Osteoblast (primary cell): ENCODE results near the gene ATP10A. TPM values are rescaled to one million over a fixed set of nuclear protein-coding genes. Genes with fewer than 3 reads are reported as not detected.

Experiments used
- DNase-seq: peaks from one replicate; pipeline ENCODE4 v3.0.0; 2011; ENCODE audit warnings: low spot score, mixed read lengths; ENCODE audit not compliant: insufficient read length; ENCODE audit errors: missing footprints
- H2AFZ ChIP-seq: 2 replicates; pipeline ENCODE4 v1.6.0; 2011; ENCODE audit warnings: mild to moderate bottlenecking, low read length
- H3K27ac ChIP-seq: 2 replicates; pipeline ENCODE4 v1.5.1; 2011; ENCODE audit warnings: mild to moderate bottlenecking, low read depth, low read length, moderate library complexity
- H3K27me3 ChIP-seq: 2 replicates; pipeline ENCODE4 v1.6.0; 2012; ENCODE audit warnings: mild to moderate bottlenecking, control low read depth, inconsistent platforms, low read length, moderate library complexity; ENCODE audit not compliant: insufficient read depth
- H3K36me3 ChIP-seq: 2 replicates; pipeline ENCODE4 v1.5.1; 2011; ENCODE audit warnings: mild to moderate bottlenecking, low read length, control low read depth, moderate library complexity; ENCODE audit not compliant: insufficient read depth
- H3K4me1 ChIP-seq: 2 replicates; pipeline ENCODE4 v1.5.1; 2011; ENCODE audit warnings: mild to moderate bottlenecking, low read length, control low read depth, moderate library complexity; ENCODE audit not compliant: insufficient read depth
- H3K4me2 ChIP-seq: 2 replicates; pipeline ENCODE4 v1.6.0; 2011; ENCODE audit warnings: mild to moderate bottlenecking, low read length; ENCODE audit not compliant: insufficient read depth
- H3K4me3 ChIP-seq: fragments of 200-600 bp; sonication (generic); 3 replicates; pipeline ENCODE4 v1.5.1; 2012; ENCODE audit warnings: mild to moderate bottlenecking, low read length, inconsistent platforms; ENCODE audit not compliant: insufficient read depth
- H3K79me2 ChIP-seq: 2 replicates; pipeline ENCODE4 v1.6.0; 2012; ENCODE audit warnings: mild to moderate bottlenecking, low read length, control low read depth, inconsistent platforms; ENCODE audit not compliant: insufficient read depth
- H3K9me3 ChIP-seq: 2 replicates; pipeline ENCODE4 v1.5.1; 2011; ENCODE audit warnings: low read depth, low read length, control low read depth
- H4K20me1 ChIP-seq: 2 replicates; pipeline ENCODE4 v1.6.0; 2012; ENCODE audit warnings: mild to moderate bottlenecking, low read length, control low read depth; ENCODE audit not compliant: insufficient read depth
- total RNA-seq: library from RNA; depleted of rRNA; stranded (reverse); fragments of >200 nt; gene quantifications from 2 replicates; pipeline ENCODE4 v1.2.3, GENCODE V29; 2012
- TF ChIP-seq, protein P1 (sequence below): IDR thresholded peaks from 2 replicates; pipeline ENCODE4 v1.5.1; 2011; ENCODE audit warnings: mild to moderate bottlenecking, low read depth, low read length, moderate library complexity; ENCODE audit errors: extremely low read depth

Gene ATP10A
- total RNA-seq, 1 donor: 32.9 TPM

DNA sequence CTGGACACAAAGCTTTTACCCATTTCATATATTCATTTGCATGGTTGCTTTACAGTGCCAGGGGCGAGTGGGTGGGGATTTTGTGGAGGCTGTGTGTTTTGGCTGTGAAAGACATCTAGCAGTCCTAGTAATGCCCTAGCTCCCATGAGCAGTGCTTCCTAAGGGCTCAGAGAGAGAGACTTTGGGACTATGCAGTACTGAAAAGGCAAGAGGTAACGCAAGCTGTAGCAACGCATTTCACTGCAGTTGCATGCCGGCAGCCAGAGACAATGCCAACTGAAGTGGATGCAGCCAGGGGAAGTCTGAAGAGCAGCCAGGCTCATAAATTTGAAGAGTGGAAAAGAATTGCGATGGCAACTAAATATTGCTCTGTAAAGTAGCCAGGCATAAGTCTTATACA lies 27.4 kb upstream of the ATP10A start:
- Histone ChIP-seq H3K79me2 (no peaks in the 10 kb centered on the region), H3K27me3 (no peaks in the 10 kb centered on the region), H2AFZ (peak overlapping the region; percentile 70), H3K36me3 (no peaks in the 10 kb centered on the region), H3K9me3 (no peaks in the 10 kb centered on the region), H3K4me1 (peaks cover 15% of the 10 kb centered on the region), H3K4me3 (no peak overlapping the region), H3K4me2 (peak overlapping the region; percentile 16), H3K27ac (no peak overlapping the region), H4K20me1 (no peaks in the 10 kb centered on the region)
- TF ChIP-seq, protein P1, sequence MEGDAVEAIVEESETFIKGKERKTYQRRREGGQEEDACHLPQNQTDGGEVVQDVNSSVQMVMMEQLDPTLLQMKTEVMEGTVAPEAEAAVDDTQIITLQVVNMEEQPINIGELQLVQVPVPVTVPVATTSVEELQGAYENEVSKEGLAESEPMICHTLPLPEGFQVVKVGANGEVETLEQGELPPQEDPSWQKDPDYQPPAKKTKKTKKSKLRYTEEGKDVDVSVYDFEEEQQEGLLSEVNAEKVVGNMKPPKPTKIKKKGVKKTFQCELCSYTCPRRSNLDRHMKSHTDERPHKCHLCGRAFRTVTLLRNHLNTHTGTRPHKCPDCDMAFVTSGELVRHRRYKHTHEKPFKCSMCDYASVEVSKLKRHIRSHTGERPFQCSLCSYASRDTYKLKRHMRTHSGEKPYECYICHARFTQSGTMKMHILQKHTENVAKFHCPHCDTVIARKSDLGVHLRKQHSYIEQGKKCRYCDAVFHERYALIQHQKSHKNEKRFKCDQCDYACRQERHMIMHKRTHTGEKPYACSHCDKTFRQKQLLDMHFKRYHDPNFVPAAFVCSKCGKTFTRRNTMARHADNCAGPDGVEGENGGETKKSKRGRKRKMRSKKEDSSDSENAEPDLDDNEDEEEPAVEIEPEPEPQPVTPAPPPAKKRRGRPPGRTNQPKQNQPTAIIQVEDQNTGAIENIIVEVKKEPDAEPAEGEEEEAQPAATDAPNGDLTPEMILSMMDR: no peak
- no peak for DNase-seq

DNA sequence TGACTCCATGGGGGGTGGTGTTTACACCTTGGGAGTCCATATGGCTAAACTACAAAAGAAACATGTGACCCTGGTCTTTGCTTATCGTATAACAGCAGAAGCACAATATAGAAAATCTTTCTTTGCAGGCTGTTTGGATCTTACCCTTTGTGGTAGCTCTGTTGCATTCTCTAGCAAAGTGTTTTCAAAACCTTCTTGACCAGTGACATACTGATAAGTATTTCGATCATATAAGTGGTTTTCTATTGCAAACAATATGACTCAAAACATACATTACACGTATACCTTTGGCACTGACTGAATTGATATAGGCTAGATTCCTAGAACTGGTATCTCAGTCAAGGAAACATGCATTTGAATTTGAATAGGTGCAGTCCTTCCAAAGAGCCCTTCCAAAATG lies 24.7 kb upstream of the ATP10A start:
- H3K27me3 ChIP-seq: no peaks in the 10 kb centered on the region
- no peak for DNase-seq
- no peaks in the 10 kb centered on the region for H4K20me1 ChIP-seq
- H3K27ac ChIP-seq: no peak overlapping the region
- H3K4me3 ChIP-seq: no peak overlapping the region
- H3K9me3 ChIP-seq: no peaks in the 10 kb centered on the region
- H3K79me2 ChIP-seq: no peaks in the 10 kb centered on the region
- H2AFZ ChIP-seq: no peak overlapping the region
- no peak overlapping the region for H3K4me2 ChIP-seq
- peaks cover 39% of the 10 kb centered on the region for H3K4me1 ChIP-seq
- TF ChIP-seq, protein P1: no peak
- no peaks in the 10 kb centered on the region for H3K36me3 ChIP-seq

DNA sequence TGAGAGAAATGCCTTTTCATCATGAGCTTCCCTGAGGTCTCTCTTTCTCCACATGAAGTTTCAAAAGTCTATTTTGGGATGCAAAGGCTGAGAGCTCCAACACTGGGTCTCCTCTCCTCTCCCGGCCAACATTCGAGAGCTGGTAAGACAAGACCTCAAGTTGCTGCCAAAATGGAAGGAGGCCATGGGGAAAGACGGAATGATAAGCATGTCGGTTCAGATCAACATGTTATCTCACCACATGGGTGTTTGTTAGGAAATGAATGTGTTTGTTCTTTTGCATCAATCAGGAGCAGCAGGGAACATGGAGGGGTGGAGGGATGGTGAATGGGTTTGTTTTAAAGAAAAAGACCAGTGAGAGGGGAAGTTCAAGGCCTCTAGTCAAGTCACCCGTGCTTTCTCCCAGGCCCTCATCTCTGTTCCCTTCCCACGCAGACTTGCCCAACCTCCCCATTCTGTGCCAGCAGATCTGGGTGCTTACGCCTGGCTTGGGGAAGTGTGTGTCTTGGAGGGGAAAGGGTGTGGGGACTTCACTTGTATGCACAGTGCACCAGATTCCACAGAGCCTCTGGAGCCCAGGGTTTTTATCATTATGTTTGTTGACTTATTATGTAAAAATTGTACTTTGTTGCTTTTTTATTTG lies 23.5 kb upstream of the ATP10A start:
- peaks cover 45% of the 10 kb centered on the region for H3K4me1 ChIP-seq
- H2AFZ ChIP-seq: no peak overlapping the region
- TF ChIP-seq, protein P1: no peak
- no peaks in the 10 kb centered on the region for H3K27me3 ChIP-seq
- H3K36me3 ChIP-seq: no peaks in the 10 kb centered on the region
- H3K79me2 ChIP-seq: no peaks in the 10 kb centered on the region
- H3K9me3 ChIP-seq: no peaks in the 10 kb centered on the region
- H3K4me2 ChIP-seq: no peak overlapping the region
- H3K4me3 ChIP-seq: no peak overlapping the region
- H4K20me1 ChIP-seq: no peaks in the 10 kb centered on the region
- no peak for DNase-seq
- H3K27ac ChIP-seq: no peak overlapping the region

DNA sequence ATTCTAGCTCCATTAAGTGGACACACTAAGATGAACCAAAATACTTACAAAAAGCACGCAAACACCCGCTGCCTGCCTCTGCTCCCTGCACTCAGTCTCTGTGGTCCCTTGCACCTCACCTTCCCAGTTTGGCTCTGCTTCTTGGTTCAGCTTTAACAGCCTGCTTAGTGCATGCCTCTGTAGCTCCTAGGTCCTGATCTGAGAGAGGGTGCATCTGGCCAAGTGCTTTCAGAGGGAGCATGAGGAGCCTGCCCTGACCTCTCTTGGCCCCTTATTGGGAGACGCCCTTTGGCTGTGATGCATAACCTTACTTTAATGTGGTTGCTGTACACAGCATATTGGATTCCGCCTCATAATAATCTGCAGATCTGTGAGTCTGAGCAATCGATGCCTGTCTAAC lies 21.2 kb upstream of the ATP10A start:
- peak overlapping the region; percentile 9 for H3K4me3 ChIP-seq
- no peak for DNase-seq
- H3K27ac ChIP-seq: peak overlapping the region; percentile 95
- no peaks in the 10 kb centered on the region for H3K79me2 ChIP-seq
- H3K9me3 ChIP-seq: no peaks in the 10 kb centered on the region
- peak overlapping the region; percentile 2 for H2AFZ ChIP-seq
- H3K27me3 ChIP-seq: no peaks in the 10 kb centered on the region
- TF ChIP-seq, protein P1: no peak
- no peaks in the 10 kb centered on the region for H4K20me1 ChIP-seq
- peaks cover 34% of the 10 kb centered on the region for H3K4me1 ChIP-seq
- peak overlapping the region; percentile 60 for H3K4me2 ChIP-seq
- no peaks in the 10 kb centered on the region for H3K36me3 ChIP-seq
